Stomach (tissue), 9 donors: Measurements from ENCODE around the gene CIROP. TPM values are rescaled to one million over a fixed set of nuclear protein-coding genes. Genes with fewer than 3 reads are reported as not detected.
"Not testable (repeated sequence)": the region's sequence is repeated elsewhere in the genome, so short reads cannot be mapped to it uniquely, and the experiment has no call there.

ENCODE experiments used
- DNase-seq, 2 donors: peaks; one replicate each; pipeline versions ENCODE4 v3.0.0 to v3.0.0-alpha.2; 2013 to 2019
- H3K27ac ChIP-seq, 5 donors: fragments of 200-600 bp in 4 of 5; sonication (generic) in 4 of 5; one replicate each; pipeline ENCODE4 v1.5.1; 2013 to 2019; ENCODE audit warnings: mild to moderate bottlenecking in 1 of 5, moderate library complexity in 1 of 5
- H3K27me3 ChIP-seq, 3 donors: fragments of 200-600 bp; sonication (generic); one replicate each; pipeline ENCODE4 v1.5.1; 2017 to 2019; ENCODE audit warnings: mixed run types in 1 of 3
- H3K36me3 ChIP-seq, 4 donors: fragments of 200-600 bp; sonication (generic); 1 replicate in 3 of 4; 2 replicates in 1 of 4; pipeline ENCODE4 v1.5.1; 2016 to 2019
- H3K4me1 ChIP-seq, 4 donors: fragments of 200-600 bp; sonication (generic); one replicate each; pipeline ENCODE4 v1.5.1; 2016 to 2019
- H3K4me3 ChIP-seq, 4 donors: fragments of 200-600 bp; sonication (generic) in 3 of 4; one replicate each; pipeline ENCODE4 v1.5.1; 2016 to 2019; ENCODE audit warnings: mild to moderate bottlenecking in 1 of 4
- H3K9me3 ChIP-seq, 4 donors: fragments of 200-600 bp; sonication (generic); one replicate each; pipeline ENCODE4 v1.5.1; 2016 to 2019
- EP300 ChIP-seq: sonication (generic); formaldehyde crosslinking; IDR thresholded peaks from one replicate; pipeline ENCODE4 v1.6.1; 2017; ENCODE audit warnings: antibody characterized with exemption
- POLR2A ChIP-seq, 4 donors: fragments of 450-650 bp; IDR thresholded peaks; one replicate each; pipeline ENCODE4 v1.6.1; 2016; ENCODE audit warnings: antibody characterized with exemption in 4 of 4, control low read depth in 2 of 4, mild to moderate bottlenecking in 1 of 4, moderate library complexity in 1 of 4
- POLR2AphosphoS5 ChIP-seq, 3 donors: sonication (generic); formaldehyde crosslinking; IDR thresholded peaks; one replicate each; pipeline ENCODE4 v1.6.1; 2016; ENCODE audit warnings: antibody characterized with exemption in 3 of 3
- WGBS, 5 donors: extraction: QIAGEN DNeasy Blood & Tissue Kit in 3 of 5; methylation state at CpG; one replicate each; pipeline versions ENCODE4 v1.1.5 to v1.1.7; 2013 to 2018; 5-methylcytosine and 5-hydroxymethylcytosine counted together
- intact Hi-C: fragments of 100-400 bp; cut with DNase I; formaldehyde crosslinking; loops from one replicate; pipeline ENCODE4 v1.15.1; 2023; ENCODE audit warnings: low total_unique reads
- polyA plus RNA-seq, 3 donors: library from polyadenylated mRNA; stranded (reverse); fragments of 200-250 nt; gene quantifications; one replicate each; pipeline ENCODE4 v1.2.3, GENCODE V29; 2013
- total RNA-seq, 5 donors: library from RNA; depleted of rRNA; stranded (reverse); fragments of >200 nt; gene quantifications; one replicate each; pipeline versions ENCODE4 v1.1.0 to v1.2.3, GENCODE V29; 2014 to 2016
- TF ChIP-seq, protein P1 (sequence below), 7 experiments: fragments of 450-650 bp in 4 of 7; fragments of 200-600 bp in 3 of 7; sonication (generic) in 3 of 7; IDR thresholded peaks; one replicate each; pipeline ENCODE4 v1.5.1; 2016 to 2019; ENCODE audit warnings: antibody characterized with exemption in 7 of 7, control low read depth in 2 of 7, mild to moderate bottlenecking in 1 of 7
- donor health status: healthy with polysubstance abuse.
- donor health status: Bipolar disorder and iron deficiency.
- donor health status: healthy.

CIROP gene
- total and polyA plus RNA-seq, 8 donors: not detected

DNA sequence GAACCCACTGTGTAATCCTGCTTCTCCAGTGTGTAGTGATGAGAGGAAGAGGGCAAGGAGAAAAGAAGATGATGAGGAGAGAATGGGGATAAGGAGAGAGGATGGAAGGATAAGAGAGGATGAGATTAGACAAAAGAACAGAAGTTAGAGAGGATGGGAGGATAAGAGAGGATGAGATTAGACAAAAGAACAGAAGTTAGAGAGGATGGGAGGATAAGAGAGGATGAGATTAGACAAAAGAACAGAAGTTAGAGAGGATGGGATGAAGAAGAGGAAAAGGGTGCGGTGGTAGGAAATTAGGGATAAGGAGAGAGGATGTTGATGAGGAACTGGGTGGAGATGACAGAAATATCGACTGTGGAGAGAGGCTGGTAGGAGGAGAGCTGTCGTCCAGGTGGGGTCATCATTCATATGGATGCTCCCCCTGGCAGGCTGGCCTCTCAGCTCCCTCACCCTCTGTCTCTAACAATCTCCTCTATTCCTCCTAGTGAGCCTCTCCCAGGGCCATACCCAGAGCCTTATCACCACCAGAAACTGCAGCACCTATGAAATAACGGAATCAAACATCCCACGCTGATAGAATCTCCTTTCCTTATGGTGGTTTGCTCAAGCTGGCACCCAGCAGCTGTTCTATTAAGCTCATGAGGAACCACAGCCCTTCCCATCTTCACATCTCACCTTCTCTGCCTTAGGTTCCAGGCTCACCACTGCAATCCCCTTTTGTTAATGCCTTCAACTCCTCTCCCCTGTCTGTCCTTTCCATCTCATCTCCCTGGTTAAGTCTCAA lies 6.0 kb upstream of the CIROP start:
- 45 to 58% (median 51%) methylated on average over 5 of the region's 5 CpGs for WGBS, 5 donors
- no peak overlapping the region for H3K4me3 ChIP-seq
- H3K4me1 ChIP-seq: peaks cover 0 to 30% (median 9%) of the 10 kb centered on the region in 4 donors
- intact Hi-C loops: no loop called here
- H3K27ac ChIP-seq: no peak overlapping the region
- no peak for DNase-seq
- peaks cover 0 to 60% (median 16%) of the 10 kb centered on the region in 3 donors for H3K27me3 ChIP-seq
- no peak for TF ChIP-seq POLR2A (IDR thresholded peaks at IDR 0.05)
- no peak for TF ChIP-seq EP300
- no peak for TF ChIP-seq POLR2AphosphoS5 (IDR thresholded peaks at IDR 0.05)
- TF ChIP-seq, protein P1, sequence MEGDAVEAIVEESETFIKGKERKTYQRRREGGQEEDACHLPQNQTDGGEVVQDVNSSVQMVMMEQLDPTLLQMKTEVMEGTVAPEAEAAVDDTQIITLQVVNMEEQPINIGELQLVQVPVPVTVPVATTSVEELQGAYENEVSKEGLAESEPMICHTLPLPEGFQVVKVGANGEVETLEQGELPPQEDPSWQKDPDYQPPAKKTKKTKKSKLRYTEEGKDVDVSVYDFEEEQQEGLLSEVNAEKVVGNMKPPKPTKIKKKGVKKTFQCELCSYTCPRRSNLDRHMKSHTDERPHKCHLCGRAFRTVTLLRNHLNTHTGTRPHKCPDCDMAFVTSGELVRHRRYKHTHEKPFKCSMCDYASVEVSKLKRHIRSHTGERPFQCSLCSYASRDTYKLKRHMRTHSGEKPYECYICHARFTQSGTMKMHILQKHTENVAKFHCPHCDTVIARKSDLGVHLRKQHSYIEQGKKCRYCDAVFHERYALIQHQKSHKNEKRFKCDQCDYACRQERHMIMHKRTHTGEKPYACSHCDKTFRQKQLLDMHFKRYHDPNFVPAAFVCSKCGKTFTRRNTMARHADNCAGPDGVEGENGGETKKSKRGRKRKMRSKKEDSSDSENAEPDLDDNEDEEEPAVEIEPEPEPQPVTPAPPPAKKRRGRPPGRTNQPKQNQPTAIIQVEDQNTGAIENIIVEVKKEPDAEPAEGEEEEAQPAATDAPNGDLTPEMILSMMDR (IDR thresholded peaks at IDR 0.05): no peak
- no peaks in the 10 kb centered on the region for H3K36me3 ChIP-seq
- H3K9me3 ChIP-seq: no peaks in the 10 kb centered on the region

DNA sequence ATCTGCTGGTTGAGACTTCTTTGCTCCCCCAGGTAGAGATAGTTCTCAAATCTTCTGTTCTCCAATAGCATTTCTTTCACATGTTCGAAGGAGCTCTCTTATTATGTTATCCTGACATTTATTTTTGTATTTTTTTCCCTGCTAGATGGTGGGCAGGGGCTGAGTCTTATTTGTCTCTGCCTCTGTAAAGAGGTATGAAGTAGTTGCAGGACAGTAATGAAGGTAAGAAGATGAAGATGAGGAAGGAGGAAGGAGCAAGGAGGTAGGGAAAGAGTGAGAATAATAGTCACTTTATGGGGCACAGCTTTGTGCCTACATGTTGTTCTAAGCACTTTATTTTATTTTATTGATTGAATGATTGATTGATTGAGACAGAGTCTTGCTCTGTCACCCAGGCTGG lies 5.0 kb upstream of the CIROP start:
- Histone ChIP-seq H3K36me3 (no peaks in the 10 kb centered on the region), H3K4me3 (no peak overlapping the region), H3K27me3 (peaks cover 0 to 52% (median 16%) of the 10 kb centered on the region in 3 donors), H3K27ac (no peak overlapping the region), H3K9me3 (no peaks in the 10 kb centered on the region), H3K4me1 (peaks cover 0 to 23% (median 12%) of the 10 kb centered on the region in 4 donors)
- 68 to 89% (median 86%) methylated on average over 1 of the region's 1 CpG for WGBS, 5 donors
- intact Hi-C loops: no loop called here
- TF ChIP-seq, protein P1 (IDR thresholded peaks at IDR 0.05): no peak
- TF ChIP-seq POLR2AphosphoS5 (IDR thresholded peaks at IDR 0.05) (no peak), EP300 (no peak), POLR2A (IDR thresholded peaks at IDR 0.05) (no peak)
- no peak for DNase-seq

DNA sequence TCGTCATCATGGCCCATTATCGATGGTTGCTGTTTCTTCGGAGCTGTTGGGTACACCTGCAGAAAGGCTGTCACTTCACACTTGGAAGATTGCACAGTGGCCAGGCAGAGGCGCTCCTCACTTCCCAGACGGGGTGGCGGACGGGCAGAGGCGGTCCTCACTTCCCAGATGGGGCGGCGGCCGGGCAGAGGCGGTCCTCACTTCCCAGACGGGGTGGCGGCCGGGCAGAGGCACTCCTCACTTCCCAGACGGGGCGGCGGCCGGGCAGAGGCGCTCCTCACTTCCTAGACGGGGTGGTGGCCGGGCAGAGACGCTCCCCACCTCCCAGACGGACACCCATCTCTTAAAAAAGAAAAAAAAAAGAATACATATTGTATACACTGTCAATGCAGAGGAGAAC lies 3.4 kb upstream of the CIROP start:
- H3K27ac ChIP-seq, DNase-seq, H3K4me3 ChIP-seq, H3K36me3 ChIP-seq, intact Hi-C loops, H3K9me3 ChIP-seq: not testable (repeated sequence)
- Histone ChIP-seq H3K4me1 (peaks cover 0 to 16% (median 4%) of the 10 kb centered on the region in 4 donors), H3K27me3 (peaks cover 0 to 36% (median 10%) of the 10 kb centered on the region in 3 donors)
- WGBS, 5 donors: 91 to 92% (median 91%) methylated on average over 19 to 24 of the region's 24 CpGs

DNA sequence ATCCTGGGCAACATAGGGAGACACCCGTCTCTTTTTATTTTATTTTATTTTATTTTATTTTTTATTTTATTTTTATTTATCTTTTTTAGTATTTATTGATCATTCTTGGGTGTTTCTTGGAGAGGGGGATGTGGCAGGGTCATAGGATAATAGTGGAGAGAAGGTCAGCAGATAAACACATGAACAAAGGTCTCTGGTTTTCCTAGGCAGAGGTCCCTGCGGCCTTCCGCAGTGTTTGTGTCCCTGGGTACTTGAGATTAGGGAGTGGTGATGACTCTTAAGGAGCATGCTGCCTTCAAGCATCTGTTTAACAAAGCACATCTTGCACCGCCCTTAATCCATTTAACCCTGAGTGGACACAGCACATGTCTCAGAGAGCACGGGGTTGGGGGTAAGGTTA lies 2.8 kb upstream of the CIROP start:
- Histone ChIP-seq H3K27me3 (peaks cover 0 to 30% (median 10%) of the 10 kb centered on the region in 3 donors), H3K4me1 (peaks cover 0 to 12% (median under 1%) of the 10 kb centered on the region in 4 donors)
- H3K4me3 ChIP-seq, intact Hi-C loops, DNase-seq, H3K27ac ChIP-seq, H3K36me3 ChIP-seq, H3K9me3 ChIP-seq: not testable (repeated sequence)
- 76 to 88% (median 81%) methylated on average over 2 to 5 of the region's 5 CpGs for WGBS, 5 donors

DNA sequence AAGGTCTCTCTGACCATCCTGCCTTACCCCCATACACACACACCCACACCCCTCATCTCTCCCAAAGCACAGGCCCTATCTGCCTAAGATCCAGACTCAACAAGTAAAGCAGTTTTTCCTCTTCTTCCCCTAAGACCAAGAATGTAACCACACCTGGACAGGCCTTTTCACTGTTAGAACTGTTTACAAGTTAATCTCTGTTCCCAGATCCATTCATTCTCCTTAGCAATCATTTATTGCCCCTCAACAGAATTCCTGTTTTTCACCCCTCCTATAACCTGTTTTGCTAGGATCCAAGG lies 1.9 kb upstream of the CIROP start:
- peaks cover 0 to 10% (median 0%) of the 10 kb centered on the region in 4 donors for H3K4me1 ChIP-seq
- H3K27ac ChIP-seq: no peak overlapping the region
- no peak overlapping the region for H3K4me3 ChIP-seq
- TF ChIP-seq POLR2AphosphoS5 (IDR thresholded peaks at IDR 0.05) (no peak), EP300 (no peak), POLR2A (IDR thresholded peaks at IDR 0.05) (no peak)
- TF ChIP-seq, protein P1 (IDR thresholded peaks at IDR 0.05): no peak
- DNase-seq: no peak
- H3K27me3 ChIP-seq: peaks cover 0 to 21% (median 10%) of the 10 kb centered on the region in 3 donors
- intact Hi-C loops: no loop called here
- H3K9me3 ChIP-seq: no peaks in the 10 kb centered on the region
- no peaks in the 10 kb centered on the region for H3K36me3 ChIP-seq
